ENCODE results near the gene GPATCH4.
A peak's percentile ranks its signal among the peaks of the same experiment; 100 is the strongest.
"Not testable (repeated sequence)": the region's sequence is repeated elsewhere in the genome, so short reads cannot be mapped to it uniquely, and the experiment has no call there.

Gene GPATCH4

GRCh38 chr1:156629823-156630449 lies 28.7 kb upstream of the GPATCH4 start:
- no peak overlapping the region for H3K4me3 ChIP-seq (ENCODE audit: low read depth, low read length)
- DNase-seq (ENCODE audit: low read depth) = no peak

- DNase-seq (ENCODE audit: low read depth) = no peak
Measured at GRCh38 chr1:156627313-156627880, 26.1 kb upstream of the GPATCH4 start.

DNA sequence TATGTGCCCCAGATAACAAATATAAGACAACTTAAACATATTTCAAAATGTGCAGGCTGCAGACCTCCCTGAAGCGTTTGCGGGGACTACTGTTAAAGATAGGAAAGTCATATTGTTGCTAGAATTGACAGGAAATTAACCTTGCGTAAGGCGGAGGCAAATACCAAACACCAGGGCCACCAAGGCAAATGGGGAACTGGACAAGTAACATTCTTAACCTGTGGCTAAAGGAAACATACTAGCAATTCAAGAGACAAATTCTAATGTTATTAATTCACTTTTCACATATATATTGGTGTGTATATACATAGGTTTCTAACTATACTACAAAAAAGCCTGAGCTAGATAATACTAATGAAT lies 24.8 kb upstream of the GPATCH4 start:
- no peak for DNase-seq (ENCODE audit: low read depth)
- no peak overlapping the region for H3K4me3 ChIP-seq (ENCODE audit: low read depth, low read length)

More at GRCh38 chr1:156627313-156627880, 26.1 kb upstream of the GPATCH4 start:
- no peak overlapping the region for H3K4me3 ChIP-seq (ENCODE audit: low read depth, low read length)

DNA sequence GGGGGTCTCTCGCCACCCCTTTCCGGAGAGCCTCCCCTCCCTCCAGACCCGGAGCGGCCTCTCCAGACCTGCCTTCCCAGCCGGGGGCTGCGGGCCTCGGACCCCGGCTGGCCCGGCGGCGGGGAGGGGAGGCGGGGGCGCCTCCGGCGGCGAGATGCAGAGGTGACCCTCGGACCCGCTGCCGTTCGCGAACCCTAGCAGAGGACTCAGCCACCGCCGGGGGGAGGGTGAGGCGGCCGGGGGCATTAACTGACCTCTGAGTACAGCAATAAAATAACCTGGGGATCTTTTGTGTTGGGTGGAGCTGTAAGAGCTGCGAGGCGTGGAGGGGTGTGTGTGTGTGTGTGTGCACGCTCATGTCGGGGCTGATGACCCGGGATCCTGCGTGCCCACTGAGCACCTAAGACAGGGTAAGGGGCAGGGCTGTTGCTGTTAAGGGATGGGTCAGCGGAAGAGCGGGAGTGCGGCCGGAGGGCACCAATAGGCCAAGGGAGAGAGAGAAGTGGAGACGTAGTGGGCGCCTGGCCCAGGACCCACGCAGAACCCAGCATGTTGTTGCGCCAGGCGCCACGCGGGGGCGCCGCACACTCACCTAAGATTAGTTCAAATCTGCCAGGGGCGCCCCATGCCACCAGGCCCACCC lies 24.3 kb upstream of the GPATCH4 start:
- H3K4me3 ChIP-seq (ENCODE audit: low read depth, low read length) = no peak overlapping the region
- no peak for DNase-seq (ENCODE audit: low read depth)

- DNase-seq (ENCODE audit: low read depth) = no peak
- peak overlapping the region; percentile 44 for H3K4me3 ChIP-seq (ENCODE audit: low read depth, low read length)
Measured at GRCh38 chr1:156624814-156625435, 23.6 kb upstream of the GPATCH4 start.

- DNase-seq (ENCODE audit: low read depth) = no peak
- H3K4me3 ChIP-seq (ENCODE audit: low read depth, low read length) = peak overlapping the region; percentile 44
Measured at GRCh38 chr1:156623946-156624813, 22.9 kb upstream of the GPATCH4 start.

- H3K4me3 ChIP-seq (ENCODE audit: low read depth, low read length) = no peak overlapping the region
Measured at GRCh38 chr1:156622581-156623297, 21.5 kb upstream of the GPATCH4 start.

GRCh38 chr1:156619582-156619955 lies 18.3 kb upstream of the GPATCH4 start:
- no peak overlapping the region for H3K4me3 ChIP-seq (ENCODE audit: low read depth, low read length)
- no peak for DNase-seq (ENCODE audit: low read depth)

More at GRCh38 chr1:156622581-156623297, 21.5 kb upstream of the GPATCH4 start:
- no peak for DNase-seq (ENCODE audit: low read depth)

DNA sequence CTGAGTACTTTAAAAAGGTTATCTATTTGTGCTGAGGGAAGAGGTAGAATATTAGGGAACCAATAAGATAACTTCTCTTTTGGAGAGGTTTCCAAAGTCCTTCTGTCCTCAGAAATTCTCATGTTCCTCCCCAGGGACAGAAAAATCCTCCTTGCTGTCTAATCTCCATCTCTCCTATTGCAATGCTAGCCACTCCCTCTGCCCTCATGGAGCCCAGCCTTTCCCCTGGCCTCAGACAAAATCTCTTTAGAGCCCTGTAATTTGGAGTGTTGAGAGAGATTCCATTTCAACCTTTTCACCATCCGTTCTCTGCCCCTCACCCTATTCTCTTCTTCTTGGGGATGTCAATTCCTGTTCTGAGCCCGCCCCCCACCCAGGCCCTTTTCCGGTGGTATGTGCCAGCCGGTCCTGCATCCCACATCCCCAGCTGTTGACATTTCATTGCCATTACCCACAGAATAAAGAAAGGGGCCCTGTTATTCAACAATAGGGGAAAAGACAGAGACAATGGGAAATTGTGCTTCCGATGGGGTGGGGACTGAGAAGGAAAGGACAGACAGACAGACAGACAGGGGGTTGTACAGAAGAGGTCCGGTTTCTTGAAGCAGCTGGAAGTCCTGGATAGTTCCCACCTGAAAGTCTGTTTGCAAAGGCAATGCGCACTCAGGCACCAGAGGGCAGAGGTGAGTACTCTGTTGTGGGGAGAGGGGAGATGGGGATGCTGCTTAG lies 17.7 kb upstream of the GPATCH4 start, which contains the start of gene HAPLN2:
Gene HAPLN2, plus strand, starts transcription at position 563 of the 729 bp plus-strand sequence. CDS start 4,076 bp downstream, outside the sequence.
- no peak within 1 kb of the TSS for H3K4me3 ChIP-seq (ENCODE audit: low read depth, low read length)
- no peak for DNase-seq (ENCODE audit: low read depth)

- no peak overlapping the region for H3K4me3 ChIP-seq (ENCODE audit: low read depth, low read length)
- DNase-seq (ENCODE audit: low read depth) = peak; percentile 54
Measured at GRCh38 chr1:156616463-156616862, 15.2 kb upstream of the GPATCH4 start.

GRCh38 chr1:156615946-156616345 lies 14.7 kb upstream of the GPATCH4 start:
- no peak for DNase-seq (ENCODE audit: low read depth)
- H3K4me3 ChIP-seq (ENCODE audit: low read depth, low read length) = no peak overlapping the region

DNA sequence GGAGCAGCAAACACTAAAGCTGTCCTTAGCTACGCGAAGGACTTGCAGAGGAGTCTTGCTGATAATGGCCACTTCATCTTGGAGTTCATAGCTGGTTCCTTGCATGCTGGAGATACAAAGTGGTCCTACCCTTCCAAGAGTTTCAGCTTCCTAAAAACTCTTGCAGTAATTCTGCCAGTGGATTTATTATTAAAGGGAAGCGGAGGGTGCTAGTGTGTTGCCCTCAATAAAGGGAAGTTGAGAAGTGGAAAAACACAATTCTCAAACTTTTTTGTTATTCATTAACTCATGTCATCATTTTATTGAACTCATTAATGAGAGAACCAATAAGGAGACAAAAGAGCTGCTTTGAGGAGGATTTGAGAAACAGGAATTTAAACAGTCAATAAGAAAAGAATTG lies 11.4 kb upstream of the GPATCH4 start:
- no peak overlapping the region for H3K4me3 ChIP-seq (ENCODE audit: low read depth, low read length)
- no peak for DNase-seq (ENCODE audit: low read depth)

DNA sequence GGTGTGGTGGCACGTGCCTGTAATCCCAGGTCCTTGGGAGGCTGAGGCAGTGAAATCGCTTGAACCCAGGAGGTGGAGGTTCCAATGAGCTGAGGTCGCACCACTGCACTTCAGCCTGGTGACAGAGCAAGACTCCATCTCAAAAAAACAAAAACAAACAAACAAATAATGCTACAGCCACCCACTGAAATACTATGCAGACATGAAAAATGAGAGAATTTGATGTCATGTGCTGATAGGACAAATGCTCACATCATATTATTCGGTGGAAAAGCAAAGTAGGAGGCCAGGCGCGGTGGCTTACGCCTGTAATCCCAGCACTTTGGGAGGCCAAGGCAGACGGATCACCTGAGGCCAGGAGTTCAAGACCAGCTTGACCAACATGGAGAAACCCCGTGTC lies 8.8 kb upstream of the GPATCH4 start:
- H3K4me3 ChIP-seq (ENCODE audit: low read depth, low read length); DNase-seq (ENCODE audit: low read depth): not testable (repeated sequence)

- DNase-seq (ENCODE audit: low read depth) = no peak
Measured at GRCh38 chr1:156608981-156609380, 7.7 kb upstream of the GPATCH4 start.

GRCh38 chr1:156608036-156608674 lies 6.9 kb upstream of the GPATCH4 start:
- no peak overlapping the region for H3K4me3 ChIP-seq (ENCODE audit: low read depth, low read length)
- peak; percentile 25 for DNase-seq (ENCODE audit: low read depth)

More at GRCh38 chr1:156608981-156609380, 7.7 kb upstream of the GPATCH4 start:
- no peak overlapping the region for H3K4me3 ChIP-seq (ENCODE audit: low read depth, low read length)

- not testable (repeated sequence) for DNase-seq (ENCODE audit: low read depth); H3K4me3 ChIP-seq (ENCODE audit: low read depth, low read length)
Measured at GRCh38 chr1:156607344-156607743, 6.1 kb upstream of the GPATCH4 start.

- no peak overlapping the region for H3K4me3 ChIP-seq (ENCODE audit: low read depth, low read length)
Measured at GRCh38 chr1:156602557-156602993, 1.3 kb upstream of the GPATCH4 start.

GRCh38 chr1:156601892-156602291 lies 613 bp upstream of the GPATCH4 start:
- DNase-seq (ENCODE audit: low read depth) = no peak
- H3K4me3 ChIP-seq (ENCODE audit: low read depth, low read length) = peak overlapping the region; percentile 79

More at GRCh38 chr1:156602557-156602993, 1.3 kb upstream of the GPATCH4 start:
- DNase-seq (ENCODE audit: low read depth) = no peak

Data from skeletal muscle cell (primary cell).